Measurements from ENCODE around the gene POTEF.
"Not testable (repeated sequence)": the region's sequence is repeated elsewhere in the genome, so short reads cannot be mapped to it uniquely, and the experiment has no call there.

The POTEF gene

DNA sequence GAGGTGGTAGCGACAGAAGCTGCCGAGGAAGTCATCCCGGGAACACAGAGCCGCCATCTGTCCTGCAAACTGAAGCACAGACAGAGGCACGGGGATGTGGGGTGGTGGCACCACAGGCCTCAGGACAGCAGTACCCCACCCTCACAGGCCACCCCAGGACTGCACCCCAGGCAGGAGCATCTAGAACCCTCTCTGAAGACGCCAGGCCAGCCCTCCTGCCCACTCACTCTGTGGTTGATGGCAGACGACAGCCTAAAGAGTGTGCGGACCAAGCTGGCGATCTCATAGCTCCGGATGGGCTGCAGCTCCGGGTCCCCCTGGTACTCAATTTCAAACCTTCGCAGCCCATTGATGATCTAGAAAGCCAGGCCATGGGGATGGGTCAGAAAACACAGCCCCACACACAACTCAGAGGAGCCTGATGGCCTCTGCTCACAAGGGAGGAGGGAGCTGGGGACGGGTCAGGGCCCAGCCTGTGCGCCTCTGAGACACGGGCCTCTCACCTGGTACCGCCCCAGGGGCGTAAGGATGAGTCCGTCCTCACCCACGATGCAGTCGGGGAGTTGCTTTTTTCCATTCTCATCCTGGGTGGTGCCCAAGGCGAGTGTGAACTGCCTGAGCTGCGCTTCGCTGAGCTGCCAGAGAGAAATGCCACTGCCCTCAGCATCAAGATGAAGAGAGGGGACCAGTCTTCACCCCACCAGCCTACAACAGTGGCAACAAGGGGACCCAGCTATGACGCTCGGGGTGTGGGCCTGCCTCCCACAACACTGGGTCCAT is 24.0 kb upstream of the POTEF start:
- DNase-seq: no peak

DNA sequence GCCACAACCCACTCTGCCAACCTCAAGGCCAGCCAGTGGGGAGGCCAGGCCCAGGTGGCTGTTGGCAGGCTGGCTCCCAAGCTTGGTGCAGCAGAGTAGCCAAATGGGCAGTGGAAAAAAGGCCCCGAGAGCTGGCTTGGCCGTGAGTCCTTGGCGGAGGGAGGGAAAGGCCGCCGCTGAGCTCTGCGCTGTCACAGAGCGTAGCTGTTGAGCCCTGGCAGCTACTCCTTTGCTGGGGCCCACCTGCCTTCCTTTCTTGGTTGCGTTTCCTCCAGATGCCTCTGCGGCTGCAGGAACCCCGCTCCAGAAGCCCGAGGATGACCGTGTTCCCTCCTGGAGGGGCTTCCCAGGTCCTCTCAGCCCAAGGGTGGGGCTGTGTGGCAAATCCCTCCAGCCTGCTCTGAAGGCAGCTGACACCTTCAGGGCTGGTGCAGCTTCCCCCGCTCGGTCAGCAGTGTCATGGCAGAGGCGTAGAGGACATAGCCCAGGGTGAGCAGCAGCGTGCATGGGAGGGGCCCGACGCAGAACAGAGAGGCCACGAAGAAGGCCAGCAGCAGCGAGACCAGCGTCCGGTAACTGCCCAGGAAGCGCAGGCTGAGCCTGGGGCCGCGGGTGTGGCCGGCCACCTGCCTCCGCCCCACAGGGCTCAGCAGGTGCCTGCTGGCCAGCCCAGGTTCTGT is 23.3 kb upstream of the POTEF start:
- not testable (repeated sequence) for DNase-seq

DNA sequence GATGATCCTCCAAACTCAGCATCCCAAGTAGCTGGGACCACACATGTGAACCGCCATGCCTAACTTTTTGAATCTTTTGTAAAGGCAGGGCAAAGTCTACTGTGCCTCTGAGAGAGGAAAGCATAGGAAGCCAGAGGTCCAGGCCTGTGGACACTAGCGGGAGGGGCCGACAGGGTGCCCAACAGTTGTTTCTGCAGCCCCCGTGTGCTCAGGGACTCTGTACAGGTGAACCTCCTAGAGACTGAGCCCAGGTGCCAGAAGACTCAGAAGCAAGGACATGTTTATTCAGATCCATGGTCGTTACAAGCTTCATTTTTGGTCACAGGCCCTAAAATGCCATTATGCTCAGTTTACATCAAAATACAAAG is 22.1 kb upstream of the POTEF start:
- DNase-seq: not testable (repeated sequence)

- no peak for DNase-seq
Measured at GRCh38 chr2:130150181-130151144, 21.4 kb upstream of the POTEF start.

- not testable (repeated sequence) for DNase-seq
Measured at GRCh38 chr2:130148515-130148914, 19.5 kb upstream of the POTEF start.

- DNase-seq: peak; percentile 25
Measured at GRCh38 chr2:130145006-130145414, 16.0 kb upstream of the POTEF start, which contains the start of gene CCDC74B. Gene CCDC74B (minus strand): TSS chr2:130145112. CDS start chr2:130144996, 116 bp downstream.

- not testable (repeated sequence) for DNase-seq
Measured at GRCh38 chr2:130143266-130144039, 14.4 kb upstream of the POTEF start.

GRCh38 chr2:130142396-130143265 is 13.6 kb upstream of the POTEF start:
- not testable (repeated sequence) for DNase-seq

- not testable (repeated sequence) for DNase-seq
Measured at GRCh38 chr2:130141645-130142370, 12.8 kb upstream of the POTEF start.

- not testable (repeated sequence) for DNase-seq
Measured at GRCh38 chr2:130141002-130141401, 12.0 kb upstream of the POTEF start.

DNA sequence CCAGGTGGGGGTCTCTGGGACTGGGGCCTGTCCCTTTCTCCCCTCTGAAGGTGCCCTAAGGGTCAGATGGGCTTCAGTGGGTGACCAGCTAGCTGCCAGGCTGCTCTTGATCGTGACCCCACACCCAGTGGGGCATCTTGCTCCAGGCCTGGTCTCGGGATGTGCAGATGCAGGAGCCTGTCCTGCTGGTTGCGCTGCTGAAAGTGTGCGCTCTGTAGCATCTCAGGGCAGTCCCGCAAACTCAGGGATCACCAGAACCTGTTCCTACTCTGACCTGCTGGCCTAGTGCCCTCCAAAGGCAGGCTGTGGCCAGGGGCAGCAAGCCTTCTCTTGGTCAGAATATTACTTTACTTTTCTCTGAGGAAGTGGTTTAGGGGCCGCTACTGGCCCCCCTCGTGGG is 11.5 kb upstream of the POTEF start:
- not testable (repeated sequence) for DNase-seq

DNA sequence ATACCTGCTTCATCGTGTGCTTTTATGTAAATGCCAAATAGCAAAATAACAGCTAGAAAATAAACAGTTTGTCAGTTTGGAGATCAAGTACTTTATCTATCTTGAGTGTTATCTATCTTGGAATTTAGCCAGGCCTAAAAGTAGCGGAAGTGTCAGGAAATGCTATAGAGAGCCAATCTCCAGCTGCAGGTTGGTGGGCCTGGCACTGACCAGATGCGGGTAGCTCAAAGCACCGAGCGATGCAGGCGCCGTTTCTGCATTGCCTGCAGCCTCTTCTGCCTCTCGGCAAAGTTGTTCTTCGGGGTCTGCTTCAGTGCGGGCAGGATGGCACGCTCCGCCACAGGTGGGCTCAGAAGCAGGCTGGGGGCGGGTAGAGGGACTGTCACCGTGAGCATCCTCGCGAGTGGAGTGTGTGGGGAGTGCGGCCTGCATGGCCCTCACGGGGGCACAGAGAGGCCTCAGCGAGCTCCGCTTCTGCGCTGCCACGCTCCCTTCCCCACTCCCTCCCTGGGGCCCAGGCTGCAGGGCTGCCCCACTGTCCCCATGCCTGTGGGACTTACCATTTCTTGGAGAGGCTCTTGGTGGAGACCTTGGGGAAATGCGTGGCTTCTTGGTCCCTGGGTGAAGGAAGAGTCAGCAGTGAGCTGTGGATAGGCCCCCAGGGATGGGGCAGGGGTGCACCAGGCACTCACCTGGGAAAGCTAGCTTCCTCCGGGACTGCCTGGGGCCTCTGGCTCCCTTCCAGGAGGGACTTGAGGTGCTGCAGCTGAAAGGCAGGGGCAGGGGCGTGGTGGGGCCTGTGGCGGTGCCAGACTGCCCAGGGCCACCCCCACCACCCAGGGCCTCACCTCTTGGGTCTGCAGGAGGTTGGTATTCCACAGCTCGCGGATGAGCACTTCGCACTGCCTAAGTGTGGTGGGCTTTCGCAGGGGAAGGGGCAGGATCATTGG is 10.6 kb upstream of the POTEF start:
- DNase-seq: not testable (repeated sequence)

GRCh38 chr2:130138841-130139251 is 9.8 kb upstream of the POTEF start:
- not testable (repeated sequence) for DNase-seq

DNA sequence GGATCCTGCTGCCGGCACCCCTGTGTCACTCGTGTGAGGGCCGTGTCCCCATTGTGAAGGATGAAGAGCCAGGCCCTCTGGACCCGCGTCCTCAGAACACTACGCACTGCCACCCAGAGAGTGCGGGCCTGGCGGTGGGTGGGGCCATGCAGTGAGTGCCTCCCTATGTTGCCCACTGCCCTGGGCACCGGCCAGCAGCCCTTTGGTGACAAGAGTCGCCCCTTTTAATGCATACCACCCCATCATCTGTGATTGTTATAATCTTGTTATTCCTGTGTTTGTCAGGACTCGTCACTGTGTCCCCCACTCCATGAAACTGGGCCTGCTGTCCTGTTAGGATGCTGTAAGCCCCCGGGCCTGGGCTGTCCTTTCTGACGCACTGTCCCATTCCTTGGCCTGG is 9.3 kb upstream of the POTEF start:
- DNase-seq: not testable (repeated sequence)

- DNase-seq: not testable (repeated sequence)
Measured at GRCh38 chr2:130137118-130137517, 8.1 kb upstream of the POTEF start.

DNA sequence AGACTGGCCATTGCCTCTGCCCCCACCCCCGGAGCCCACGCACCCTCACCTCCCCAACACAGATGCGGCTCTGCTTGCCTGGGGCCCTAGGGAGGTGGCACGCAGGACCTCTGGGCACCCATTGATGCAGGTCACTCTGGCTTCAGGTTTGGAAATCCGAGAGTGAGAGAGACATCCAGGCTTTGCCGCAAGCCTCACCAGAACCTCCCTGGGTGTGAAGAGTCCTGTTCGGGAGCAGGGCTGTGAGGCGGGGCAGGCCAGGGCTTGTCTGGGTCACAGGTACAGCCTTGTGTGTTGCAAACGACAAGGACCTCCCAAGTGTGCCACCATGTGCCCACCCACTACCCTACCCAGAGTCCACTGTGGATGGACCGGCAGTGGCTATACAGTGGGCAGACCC is 7.5 kb upstream of the POTEF start:
- DNase-seq: not testable (repeated sequence)

GRCh38 chr2:130135692-130136541 is 6.9 kb upstream of the POTEF start:
- DNase-seq: no peak

DNA sequence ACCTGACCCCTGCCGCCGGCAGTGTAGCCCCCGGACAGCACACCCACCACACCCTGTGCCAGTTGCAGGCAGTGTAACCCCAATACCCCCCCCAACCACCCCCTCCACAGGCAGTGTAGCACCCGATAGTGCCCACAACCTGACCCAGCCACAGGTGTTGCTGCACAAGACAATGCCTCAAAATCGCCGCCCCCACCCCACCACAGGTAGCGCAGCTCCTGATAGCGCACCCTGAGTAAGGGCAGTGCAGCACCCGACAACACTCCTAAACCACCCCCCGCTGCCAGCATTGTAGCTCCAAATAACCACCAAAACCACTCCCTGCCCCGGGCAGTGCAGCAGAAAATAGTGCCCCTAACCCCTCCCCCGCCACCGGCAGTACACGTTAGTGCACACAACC is 558 bp downstream of the POTEF start:
- not testable (repeated sequence) for DNase-seq

All from MV-4-11 (cell line).